AG09319 (cell line): ENCODE measurements around the gene SPTSSB.

Experiments
- DNase-seq: peaks from one replicate; pipeline ENCODE4 v3.0.0-alpha.2; 2010; ENCODE audit warnings: low read depth; ENCODE audit errors: extremely low read depth
- TF ChIP-seq, protein P1 (sequence below): IDR thresholded peaks from 2 replicates; pipeline ENCODE4 v1.5.1; 2011; ENCODE audit warnings: low read depth, mild to moderate bottlenecking, inconsistent platforms, low read length, moderate library complexity

The SPTSSB gene

DNA sequence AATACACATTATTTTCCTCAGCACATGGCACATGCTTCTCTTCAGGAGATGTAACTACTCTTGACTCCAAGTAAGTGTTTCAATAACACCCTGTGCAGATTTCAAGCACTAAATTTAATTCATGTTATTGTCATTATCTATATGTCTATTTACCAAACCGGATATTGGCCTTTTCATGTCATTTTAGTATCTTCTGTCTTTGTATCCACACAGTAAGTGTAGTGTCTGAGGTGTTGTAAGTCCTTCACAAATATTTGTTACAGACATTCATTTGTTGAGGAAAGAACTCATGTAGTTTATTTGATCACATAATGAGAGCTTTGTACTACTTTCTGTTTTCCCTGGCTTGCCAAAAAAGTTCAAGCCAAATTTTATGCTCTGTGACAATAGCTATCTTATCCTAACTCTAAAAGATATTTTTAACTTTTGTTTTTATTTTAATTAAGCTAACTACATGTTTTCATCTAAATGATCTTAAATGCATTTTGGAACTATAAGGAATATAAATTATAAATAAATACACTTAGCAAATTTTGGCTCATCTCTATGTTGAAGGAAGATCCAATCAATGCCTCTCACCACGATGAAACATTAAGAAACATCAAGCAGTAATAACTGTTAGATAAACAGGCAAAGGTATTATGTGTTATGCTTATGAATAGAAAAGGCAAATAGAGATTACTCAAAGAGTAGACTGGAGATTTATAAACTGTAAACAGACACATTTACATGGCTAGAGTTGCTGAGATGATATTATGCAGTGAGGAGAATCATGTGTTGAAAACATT lies 48.3 kb downstream of the SPTSSB start:
- TF ChIP-seq, protein P1, sequence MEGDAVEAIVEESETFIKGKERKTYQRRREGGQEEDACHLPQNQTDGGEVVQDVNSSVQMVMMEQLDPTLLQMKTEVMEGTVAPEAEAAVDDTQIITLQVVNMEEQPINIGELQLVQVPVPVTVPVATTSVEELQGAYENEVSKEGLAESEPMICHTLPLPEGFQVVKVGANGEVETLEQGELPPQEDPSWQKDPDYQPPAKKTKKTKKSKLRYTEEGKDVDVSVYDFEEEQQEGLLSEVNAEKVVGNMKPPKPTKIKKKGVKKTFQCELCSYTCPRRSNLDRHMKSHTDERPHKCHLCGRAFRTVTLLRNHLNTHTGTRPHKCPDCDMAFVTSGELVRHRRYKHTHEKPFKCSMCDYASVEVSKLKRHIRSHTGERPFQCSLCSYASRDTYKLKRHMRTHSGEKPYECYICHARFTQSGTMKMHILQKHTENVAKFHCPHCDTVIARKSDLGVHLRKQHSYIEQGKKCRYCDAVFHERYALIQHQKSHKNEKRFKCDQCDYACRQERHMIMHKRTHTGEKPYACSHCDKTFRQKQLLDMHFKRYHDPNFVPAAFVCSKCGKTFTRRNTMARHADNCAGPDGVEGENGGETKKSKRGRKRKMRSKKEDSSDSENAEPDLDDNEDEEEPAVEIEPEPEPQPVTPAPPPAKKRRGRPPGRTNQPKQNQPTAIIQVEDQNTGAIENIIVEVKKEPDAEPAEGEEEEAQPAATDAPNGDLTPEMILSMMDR: no peak
- DNase-seq: no peak

DNA sequence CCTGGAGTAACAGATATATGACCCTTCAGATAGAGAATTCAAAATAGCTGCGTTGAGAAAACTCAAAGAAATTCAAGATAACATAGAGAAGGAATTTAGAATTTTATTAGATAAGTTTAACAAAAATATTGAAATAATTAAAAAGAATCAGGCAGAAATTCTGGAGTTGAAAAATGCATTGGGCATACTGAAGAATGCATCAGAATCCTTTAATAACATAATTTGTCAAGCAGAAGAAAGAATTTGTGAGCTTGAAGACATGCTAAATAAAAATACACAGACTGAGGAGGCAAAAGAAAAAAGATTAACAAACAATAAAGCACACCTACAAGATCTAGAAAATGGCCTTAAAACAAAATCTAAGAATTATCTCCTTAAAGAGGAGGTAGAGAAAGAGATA lies 50.5 kb downstream of the SPTSSB start:
- DNase-seq: no peak
- TF ChIP-seq, protein P1: no peak

DNA sequence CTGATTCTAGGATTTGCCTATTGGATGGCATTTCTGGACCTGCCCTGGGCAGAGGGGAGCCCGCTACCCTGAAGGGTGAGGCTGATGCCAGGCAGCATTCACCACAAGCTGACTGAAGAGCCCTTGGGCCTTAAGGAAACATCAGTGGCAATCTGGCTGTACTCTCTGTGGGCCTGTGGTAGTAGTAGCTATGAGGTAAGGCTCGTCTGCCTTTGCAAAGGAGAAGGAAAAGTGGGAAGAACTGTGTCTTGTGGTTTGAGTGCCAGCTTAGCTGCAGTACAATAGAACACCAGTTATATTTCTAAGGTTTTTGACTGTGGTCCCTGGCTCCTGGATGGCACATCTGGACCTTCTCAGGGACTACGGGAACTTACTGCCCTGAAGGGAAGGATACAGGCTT lies 51.5 kb downstream of the SPTSSB start:
- DNase-seq: no peak
- TF ChIP-seq, protein P1: no peak

DNA sequence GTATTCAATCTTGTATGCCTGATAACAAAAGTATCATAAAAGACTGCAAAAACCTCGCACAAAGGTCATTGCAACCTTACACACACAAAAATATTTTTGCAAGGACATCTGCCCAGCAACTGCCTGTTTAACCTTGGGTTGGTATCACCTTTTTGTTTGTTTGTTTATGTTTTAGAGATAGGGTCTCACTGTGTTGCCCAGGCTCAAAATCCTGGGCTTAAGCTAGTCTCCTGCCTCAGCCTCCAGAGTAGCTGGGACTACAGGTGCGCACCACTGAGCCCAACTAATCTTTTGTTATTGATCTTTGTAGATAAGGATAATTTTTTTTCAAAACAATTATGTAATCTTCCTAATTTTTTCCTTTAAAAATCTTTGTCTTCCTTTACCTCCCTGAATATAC lies 54.2 kb downstream of the SPTSSB start:
- no peak for DNase-seq
- TF ChIP-seq, protein P1: no peak

DNA sequence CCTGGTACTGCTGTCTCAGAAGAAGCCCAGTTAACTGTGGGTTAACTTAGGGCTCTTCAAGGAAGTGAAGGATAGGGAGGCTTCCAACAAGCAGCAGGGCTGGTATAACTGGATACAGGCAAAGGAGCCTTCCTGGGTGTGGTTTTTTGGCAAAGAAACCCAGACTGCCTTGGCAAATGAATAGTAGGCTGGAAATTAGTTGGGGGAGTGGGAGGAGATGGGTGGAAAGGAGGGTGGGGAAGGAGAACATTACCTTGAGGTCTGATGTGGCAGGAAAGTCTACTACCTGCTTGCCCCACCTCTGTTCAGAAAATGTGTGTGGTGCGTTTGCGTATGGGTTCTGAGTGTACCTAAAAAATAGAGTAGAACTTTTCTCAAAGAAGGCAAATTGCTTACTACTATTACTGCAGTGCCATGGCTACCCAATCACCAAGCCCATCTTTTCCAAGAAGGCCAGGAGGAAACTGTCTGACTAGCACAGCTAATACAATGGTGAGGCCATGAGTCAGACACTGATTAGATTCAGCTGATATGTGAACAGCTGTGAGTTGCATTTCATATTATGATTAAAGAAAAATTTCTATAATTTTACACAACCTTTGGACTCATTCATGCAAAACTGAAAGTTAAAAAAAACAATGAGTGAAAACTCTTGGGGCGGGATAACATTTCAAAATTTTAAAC lies 55.2 kb downstream of the SPTSSB start:
- peak; percentile 8 for DNase-seq

DNA sequence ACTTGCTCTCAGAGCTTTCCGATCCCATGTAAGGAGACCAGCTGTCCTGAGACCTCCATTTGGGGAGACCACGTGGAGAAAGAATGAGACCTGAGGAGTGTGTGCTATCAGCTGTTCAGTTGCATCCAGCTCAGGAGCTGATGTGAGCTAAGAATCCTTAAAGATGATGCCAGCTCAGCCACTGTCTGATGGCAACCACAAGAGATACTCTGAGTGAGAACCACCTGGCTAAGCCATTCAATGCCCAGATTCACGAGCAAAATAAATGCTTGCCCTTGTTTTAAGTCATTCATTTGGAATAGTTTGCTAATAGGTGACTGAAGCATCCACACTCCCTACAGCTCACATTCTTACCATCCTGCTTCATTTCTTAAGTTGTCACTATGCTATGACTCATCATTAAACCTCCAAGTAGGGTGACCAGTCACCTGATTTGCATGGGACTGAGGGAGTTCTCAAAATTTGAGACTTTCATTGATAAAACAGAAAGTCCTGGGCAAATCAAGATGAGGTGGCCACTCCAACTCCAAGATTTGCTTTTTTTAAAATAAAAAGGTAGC lies 56.4 kb downstream of the SPTSSB start:
- no peak for DNase-seq
- TF ChIP-seq, protein P1: no peak

More for the DNA sequence above, 55.2 kb downstream of the SPTSSB start:
- TF ChIP-seq, protein P1: no peak

DNA sequence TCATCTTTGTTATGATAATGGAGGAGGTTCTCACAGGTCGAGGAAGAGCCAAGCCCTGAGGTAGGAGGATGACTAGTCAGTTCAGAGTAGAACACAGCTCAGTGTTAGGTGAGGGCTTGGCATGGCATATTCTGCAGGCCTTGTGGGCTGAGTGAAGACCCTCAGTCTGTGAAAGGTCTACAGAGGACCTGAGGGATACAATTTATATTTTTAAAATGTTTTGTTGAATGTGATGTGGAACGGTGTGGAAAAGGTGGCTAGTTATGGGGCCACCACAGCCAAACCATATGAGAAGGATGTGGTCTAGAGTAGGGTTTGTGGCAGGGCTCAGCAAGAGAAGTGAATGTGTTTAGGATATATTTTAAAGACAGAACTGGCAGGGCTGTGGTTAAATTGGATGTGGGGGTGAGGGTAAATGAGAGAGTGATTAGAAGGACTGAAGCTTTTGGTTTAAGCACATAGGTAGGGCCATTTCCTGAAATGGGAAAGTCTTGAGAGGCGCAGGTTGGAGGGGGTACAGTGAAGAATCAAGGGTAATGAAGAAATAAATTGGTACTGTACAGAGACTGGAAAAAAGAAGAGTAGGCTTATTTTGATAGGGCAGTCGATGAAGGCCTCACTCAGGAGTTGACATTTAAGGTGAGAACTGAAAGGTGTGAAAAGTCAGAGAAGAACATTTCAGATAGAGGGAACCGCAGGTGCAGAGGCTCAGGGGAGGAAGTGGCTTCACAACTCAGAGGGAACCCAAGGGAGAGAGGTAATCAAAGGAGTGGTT lies 60.5 kb downstream of the SPTSSB start:
- TF ChIP-seq, protein P1: no peak
- DNase-seq: no peak
